ENCODE results near the gene BPGM. TPM values are rescaled to one million over a fixed set of nuclear protein-coding genes. Genes with fewer than 3 reads are reported as not detected.

BPGM gene
- polyA plus RNA-seq, 3 donors, result 3.9 to 20.6 (median 18.4) TPM

DNA sequence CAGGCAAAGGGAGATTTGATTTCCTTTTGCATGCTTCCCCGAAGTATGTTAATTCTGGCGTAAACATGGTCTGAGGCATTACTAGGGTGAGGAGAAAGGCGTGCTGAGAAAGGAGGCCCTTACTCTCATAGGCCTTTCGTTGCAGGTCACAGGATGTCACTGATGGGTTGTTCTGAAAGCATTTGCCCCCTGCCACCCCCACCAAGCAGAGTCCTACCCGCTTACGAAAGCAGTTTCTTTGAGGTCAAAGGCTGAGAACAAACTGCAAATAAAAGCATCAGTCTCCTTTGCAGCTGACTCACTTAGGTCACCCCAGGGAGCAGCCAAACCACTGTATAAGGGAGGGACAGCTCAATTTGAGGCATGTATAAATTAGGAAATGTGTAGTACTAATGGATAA is 57.1 kb downstream of the BPGM start:
- 67% methylated on average over 1 of the region's 6 CpGs for WGBS (ENCODE audit: insufficient coverage)
- no peak overlapping the region for H3K27ac ChIP-seq (ENCODE audit: low read depth in 1 of 2, low read length in 2 of 2)
- H3K36me3 ChIP-seq (replicated peaks in 1 of 2; ENCODE audit: control insufficient read depth in 1 of 2, insufficient read depth in 2 of 2, low read length in 2 of 2), result no peaks in the 10 kb centered on the region
- H3K27me3 ChIP-seq (ENCODE audit: control insufficient read depth in 2 of 2, insufficient read depth in 2 of 2, low read length in 2 of 2), result no peaks in the 10 kb centered on the region
- no peaks in the 10 kb centered on the region for H3K4me1 ChIP-seq (ENCODE audit: control insufficient read depth in 1 of 2, insufficient read depth in 2 of 2, low read length in 2 of 2)
- H3K9me3 Mint-ChIP-seq, result no peaks in the 10 kb centered on the region
- no peak overlapping the region for H3K9ac ChIP-seq (ENCODE audit: insufficient read depth, low read length, poor library complexity, severe bottlenecking)
- peak overlapping the region in 1 of 7 donors; percentile 68 for H3K27ac Mint-ChIP-seq
- H3K27me3 Mint-ChIP-seq (ENCODE audit: low read depth in 3 of 3), result peaks cover 0 to 5% (median 0%) of the 10 kb centered on the region in 3 donors
- H2AFZ ChIP-seq (ENCODE audit: insufficient read depth, low read depth, low read length, poor library complexity, severe bottlenecking), result no peak overlapping the region
- DNase-seq, result no peak
- no peaks in the 10 kb centered on the region for H3K36me3 Mint-ChIP-seq
- H3K4me2 ChIP-seq (replicated peaks; ENCODE audit: extremely low read depth, low read length, poor library complexity, severe bottlenecking), result no peak overlapping the region
- TF ChIP-seq, protein P1, sequence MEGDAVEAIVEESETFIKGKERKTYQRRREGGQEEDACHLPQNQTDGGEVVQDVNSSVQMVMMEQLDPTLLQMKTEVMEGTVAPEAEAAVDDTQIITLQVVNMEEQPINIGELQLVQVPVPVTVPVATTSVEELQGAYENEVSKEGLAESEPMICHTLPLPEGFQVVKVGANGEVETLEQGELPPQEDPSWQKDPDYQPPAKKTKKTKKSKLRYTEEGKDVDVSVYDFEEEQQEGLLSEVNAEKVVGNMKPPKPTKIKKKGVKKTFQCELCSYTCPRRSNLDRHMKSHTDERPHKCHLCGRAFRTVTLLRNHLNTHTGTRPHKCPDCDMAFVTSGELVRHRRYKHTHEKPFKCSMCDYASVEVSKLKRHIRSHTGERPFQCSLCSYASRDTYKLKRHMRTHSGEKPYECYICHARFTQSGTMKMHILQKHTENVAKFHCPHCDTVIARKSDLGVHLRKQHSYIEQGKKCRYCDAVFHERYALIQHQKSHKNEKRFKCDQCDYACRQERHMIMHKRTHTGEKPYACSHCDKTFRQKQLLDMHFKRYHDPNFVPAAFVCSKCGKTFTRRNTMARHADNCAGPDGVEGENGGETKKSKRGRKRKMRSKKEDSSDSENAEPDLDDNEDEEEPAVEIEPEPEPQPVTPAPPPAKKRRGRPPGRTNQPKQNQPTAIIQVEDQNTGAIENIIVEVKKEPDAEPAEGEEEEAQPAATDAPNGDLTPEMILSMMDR (IDR thresholded peaks at IDR 0.05), result no peak
- H3K4me3 Mint-ChIP-seq, result no peak overlapping the region
- H4K20me1 ChIP-seq (ENCODE audit: insufficient read depth, low read length), result no peaks in the 10 kb centered on the region
- H3K9me3 ChIP-seq (replicated peaks in 1 of 2; ENCODE audit: control insufficient read depth in 1 of 2, insufficient read depth in 1 of 2, low read length in 2 of 2), result no peaks in the 10 kb centered on the region
- no peaks in the 10 kb centered on the region for H3K4me1 Mint-ChIP-seq
- H3K4me3 ChIP-seq (replicated peaks in 1 of 3; ENCODE audit: low read depth in 2 of 3, low read length in 3 of 3), result no peak overlapping the region
- intact Hi-C loops (cut with micrococcal nuclease), result no loop called here
- no peaks in the 10 kb centered on the region for H3K79me2 ChIP-seq (ENCODE audit: insufficient read depth, low read length)

DNA sequence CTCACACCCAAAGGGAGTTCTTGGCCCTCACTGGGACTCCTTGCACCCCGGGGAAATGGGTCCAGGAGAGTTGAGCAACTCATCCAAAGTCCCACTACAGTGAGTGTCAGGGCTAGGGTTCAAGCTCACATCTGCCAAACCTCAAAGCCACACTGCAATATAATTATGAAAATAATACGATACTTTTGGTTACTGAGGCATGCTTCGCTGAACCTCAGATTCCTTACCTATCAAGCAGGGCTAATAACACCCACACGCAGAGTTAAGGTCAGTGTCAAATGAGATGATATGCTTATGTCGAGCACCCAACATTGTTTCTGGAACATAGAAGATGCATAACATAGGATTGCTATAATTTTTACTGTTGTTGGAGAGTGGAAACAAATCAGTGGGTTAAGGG is 58.2 kb downstream of the BPGM start:
- WGBS (ENCODE audit: insufficient coverage), result 100% methylated on average over 1 of the region's 5 CpGs
- intact Hi-C loops (cut with micrococcal nuclease), result no loop called here
- Mint-ChIP-seq H3K36me3 (no peaks in the 10 kb centered on the region), H3K4me3 (no peak overlapping the region), H3K27me3 (ENCODE audit: low read depth in 3 of 3) (peaks cover 0 to 5% (median 0%) of the 10 kb centered on the region in 3 donors), H3K27ac (no peak overlapping the region), H3K4me1 (no peaks in the 10 kb centered on the region), H3K9me3 (no peaks in the 10 kb centered on the region)
- H3K27me3 ChIP-seq (ENCODE audit: control insufficient read depth in 2 of 2, insufficient read depth in 2 of 2, low read length in 2 of 2), result no peaks in the 10 kb centered on the region
- H3K4me1 ChIP-seq (ENCODE audit: control insufficient read depth in 1 of 2, insufficient read depth in 2 of 2, low read length in 2 of 2), result no peaks in the 10 kb centered on the region
- no peak for DNase-seq
- no peaks in the 10 kb centered on the region for H4K20me1 ChIP-seq (ENCODE audit: insufficient read depth, low read length)
- no peak overlapping the region for H2AFZ ChIP-seq (ENCODE audit: insufficient read depth, low read depth, low read length, poor library complexity, severe bottlenecking)
- H3K9ac ChIP-seq (ENCODE audit: insufficient read depth, low read length, poor library complexity, severe bottlenecking), result no peak overlapping the region
- no peak overlapping the region for H3K27ac ChIP-seq (ENCODE audit: low read depth in 1 of 2, low read length in 2 of 2)
- H3K4me2 ChIP-seq (replicated peaks; ENCODE audit: extremely low read depth, low read length, poor library complexity, severe bottlenecking), result no peak overlapping the region
- H3K9me3 ChIP-seq (replicated peaks in 1 of 2; ENCODE audit: control insufficient read depth in 1 of 2, insufficient read depth in 1 of 2, low read length in 2 of 2), result no peaks in the 10 kb centered on the region
- no peaks in the 10 kb centered on the region for H3K36me3 ChIP-seq (replicated peaks in 1 of 2; ENCODE audit: control insufficient read depth in 1 of 2, insufficient read depth in 2 of 2, low read length in 2 of 2)
- H3K79me2 ChIP-seq (ENCODE audit: insufficient read depth, low read length), result no peaks in the 10 kb centered on the region
- no peak overlapping the region for H3K4me3 ChIP-seq (replicated peaks in 1 of 3; ENCODE audit: low read depth in 2 of 3, low read length in 3 of 3)
- TF ChIP-seq, protein P1 (IDR thresholded peaks at IDR 0.05), result no peak

Measured in CD14-positive monocyte (primary cell).